H1 (cell line): ENCODE data around the gene CDC27. TPM values are rescaled to one million over a fixed set of nuclear protein-coding genes. Genes with fewer than 3 reads are reported as not detected.

Source experiments
- CTCF ChIA-PET: fragments of 300-600 bp; sonication (Branson Sonifier 250); formaldehyde crosslinking; loops from one replicate; lab custom pipeline; 2021; ENCODE audit not compliant: partially characterized antibody; lab: Charles Lee
- POLR2A ChIA-PET: fragments of 300-600 bp; sonication (Branson Sonifier 250); formaldehyde crosslinking; loops from one replicate; lab custom pipeline; 2021; ENCODE audit warnings: inconsistent platforms; ENCODE audit not compliant: partially characterized antibody; lab: Charles Lee
- DNase-seq, 2 experiments: peaks; one replicate each; pipeline versions ENCODE4 v3.0.0 to v3.0.0-alpha.2; 2010 to 2022; ENCODE audit warnings: low spot score in 2 of 2, low read depth in 1 of 2, mixed read lengths in 1 of 2
- FAIRE-seq: peaks from 2 replicates; lab custom pipeline; 2011; peaks lifted over from hg19 to GRCh38; lab: Jason Lieb, UNC
- H2AFZ ChIP-seq: 2 replicates; pipeline ENCODE4 v1.8.1; 2012; ENCODE audit warnings: low read length, inconsistent platforms
- H2AK5ac ChIP-seq: 2 replicates; pipeline ENCODE4 v1.6.1; 2013; ENCODE audit warnings: low read depth, low read length
- H2BK120ac ChIP-seq: replicated peaks from 2 replicates; pipeline ENCODE3; 2013; ENCODE audit warnings: low read depth, low read length, inconsistent platforms
- H2BK12ac ChIP-seq: 2 replicates; pipeline ENCODE4 v1.6.1; 2013; ENCODE audit warnings: low read depth, low read length
- H2BK15ac ChIP-seq: 2 replicates; pipeline ENCODE4 v1.6.1; 2013; ENCODE audit warnings: low read length
- H2BK20ac ChIP-seq: 2 replicates; pipeline ENCODE4 v1.6.1; 2013; ENCODE audit warnings: low read length
- H2BK5ac ChIP-seq: 2 replicates; pipeline ENCODE4 v1.6.1; 2013; ENCODE audit warnings: low read depth, low read length
- H3K14ac ChIP-seq: 2 replicates; pipeline ENCODE4 v1.6.1; 2013; ENCODE audit warnings: inconsistent platforms; ENCODE audit not compliant: insufficient read length
- H3K18ac ChIP-seq: 2 replicates; pipeline ENCODE4 v1.6.1; 2013; ENCODE audit warnings: low read length; ENCODE audit errors: extremely low read depth
- H3K23ac ChIP-seq: 2 replicates; pipeline ENCODE4 v1.6.1; 2013; ENCODE audit warnings: inconsistent platforms; ENCODE audit not compliant: insufficient read length
- H3K23me2 ChIP-seq: 2 replicates; pipeline ENCODE4 v1.6.1; 2013; ENCODE audit warnings: low read depth, low read length
- H3K27ac ChIP-seq: 2 replicates; pipeline ENCODE4 v1.6.1; 2011; ENCODE audit warnings: low read depth, low read length, inconsistent platforms
- H3K27me3 ChIP-seq, 4 experiments: replicated peaks in 1 of 4; 1 replicate in 1 of 4; 2 replicates in 3 of 4; pipeline versions ENCODE4 v1.6.1 to v1.8.1; 2011 to 2013; ENCODE audit warnings: low read length in 3 of 4, mild to moderate bottlenecking in 3 of 4, inconsistent platforms in 2 of 4, mixed read lengths in 2 of 4, moderate library complexity in 1 of 4; ENCODE audit not compliant: control insufficient read depth in 3 of 4, insufficient read depth in 3 of 4; ENCODE audit errors: extremely low read depth in 1 of 4
- H3K36me3 ChIP-seq, 4 experiments: 2 replicates each; pipeline versions ENCODE4 v1.6.1 to v1.8.1; 2011 to 2013; ENCODE audit warnings: mild to moderate bottlenecking in 4 of 4, low read length in 3 of 4, moderate library complexity in 2 of 4, control low read depth in 1 of 4, inconsistent platforms in 1 of 4; ENCODE audit not compliant: insufficient read depth in 4 of 4, control insufficient read depth in 2 of 4
- H3K4ac ChIP-seq: replicated peaks from 2 replicates; pipeline ENCODE3; 2013; ENCODE audit warnings: low read length, low read depth, mixed read lengths, inconsistent platforms; ENCODE audit not compliant: insufficient read length
- H3K4me1 ChIP-seq, 4 experiments: replicated peaks in 1 of 4; 1 replicate in 1 of 4; 2 replicates in 3 of 4; pipeline versions ENCODE4 v1.6.1 to v1.8.1; 2011 to 2013; ENCODE audit warnings: low read length in 3 of 4, inconsistent platforms in 2 of 4, mixed read lengths in 1 of 4; ENCODE audit not compliant: insufficient read depth in 4 of 4, control insufficient read depth in 3 of 4
- H3K4me2 ChIP-seq, 2 experiments: 2 replicates each; pipeline versions ENCODE4 v1.6.1 to v1.8.1; 2011 to 2013; ENCODE audit warnings: low read depth in 2 of 2, low read length in 2 of 2, control low read depth in 1 of 2, inconsistent platforms in 1 of 2, mild to moderate bottlenecking in 1 of 2; ENCODE audit not compliant: insufficient read depth in 1 of 2
- H3K4me3 ChIP-seq, 4 experiments: fragments of 200-600, 300-600 bp in 1 of 4; sonication (generic), shearing (Covaris generic), sonication (Bioruptor Twin) in 1 of 4; 2 replicates each; pipeline versions ENCODE4 v1.5.1 to v1.8.1; 2011 to 2016; ENCODE audit warnings: low read length in 4 of 4, low read depth in 3 of 4, control low read depth in 2 of 4, inconsistent platforms in 2 of 4, mild to moderate bottlenecking in 2 of 4, mixed read lengths in 1 of 4, moderate library complexity in 1 of 4; ENCODE audit not compliant: insufficient read depth in 2 of 4; ENCODE audit errors: extremely low read depth in 1 of 4
- H3K56ac ChIP-seq: replicated peaks from 2 replicates; pipeline ENCODE3; 2013; ENCODE audit warnings: low read depth, mild to moderate bottlenecking, mixed read lengths, low read length, inconsistent platforms; ENCODE audit not compliant: insufficient read length
- H3K79me1 ChIP-seq: 2 replicates; pipeline ENCODE4 v1.6.1; 2013; ENCODE audit warnings: low read depth, low read length, control low read depth
- H3K79me2 ChIP-seq, 2 experiments: 2 replicates each; pipeline versions ENCODE4 v1.6.1 to v1.8.1; 2012 to 2013; ENCODE audit warnings: low read length in 2 of 2, mild to moderate bottlenecking in 2 of 2, inconsistent platforms in 1 of 2; ENCODE audit not compliant: insufficient read depth in 2 of 2, control insufficient read depth in 1 of 2
- H3K9ac ChIP-seq, 4 experiments: replicated peaks in 1 of 4; 1 replicate in 1 of 4; 2 replicates in 3 of 4; pipeline versions ENCODE4 v1.6.1 to v1.8.1; 2011 to 2013; ENCODE audit warnings: low read depth in 3 of 4, low read length in 3 of 4, control low read depth in 2 of 4, mild to moderate bottlenecking in 2 of 4, moderate library complexity in 2 of 4, inconsistent platforms in 1 of 4; ENCODE audit errors: extremely low read depth in 1 of 4
- H3K9me3 ChIP-seq, 2 experiments: 2 replicates each; pipeline versions ENCODE4 v1.6.1 to v1.8.1; 2012 to 2013; ENCODE audit warnings: mild to moderate bottlenecking in 2 of 2, moderate library complexity in 2 of 2, control low read depth in 1 of 2, inconsistent platforms in 1 of 2, low read depth in 1 of 2, low read length in 1 of 2, mixed read lengths in 1 of 2; ENCODE audit not compliant: insufficient read depth in 2 of 2
- H4K20me1 ChIP-seq, 2 experiments: replicated peaks in 1 of 2; 2 replicates each; pipeline versions ENCODE3 to v1.8.1; 2011 to 2013; ENCODE audit warnings: inconsistent platforms in 2 of 2, low read length in 2 of 2, mild to moderate bottlenecking in 1 of 2; ENCODE audit not compliant: insufficient read depth in 2 of 2, control insufficient read depth in 1 of 2
- H4K5ac ChIP-seq: 2 replicates; pipeline ENCODE4 v1.6.1; 2013; ENCODE audit warnings: low read length, low read depth, mixed read lengths, inconsistent platforms; ENCODE audit not compliant: insufficient read length
- H4K8ac ChIP-seq: 2 replicates; pipeline ENCODE4 v1.8.0; 2013; ENCODE audit warnings: mild to moderate bottlenecking, moderate library complexity, low read length, inconsistent platforms; ENCODE audit not compliant: insufficient read depth; ENCODE audit errors: extremely low read depth
- H4K91ac ChIP-seq: replicated peaks from 2 replicates; pipeline ENCODE3; 2013; ENCODE audit warnings: low read length, mixed read lengths, inconsistent platforms; ENCODE audit not compliant: insufficient read length
- JUND ChIP-seq: IDR thresholded peaks from 2 replicates; pipeline ENCODE4 v1.6.1; 2011; ENCODE audit warnings: mild to moderate bottlenecking, improper control_type of control experiment, low read length
- WGBS, 2 experiments: shearing (Covaris generic) in 1 of 2; methylation state at CpG; one replicate each; pipeline versions ENCODE4 v1.1.6 to v1.1.7; 2013 to 2015; ENCODE audit warnings: low lambda C conversion rate in 2 of 2, mixed read lengths in 2 of 2, inconsistent platforms in 1 of 2, low coverage in 1 of 2, missing lambda C conversion rate in 1 of 2; ENCODE audit not compliant: insufficient replicate concordance in 2 of 2, insufficient coverage in 1 of 2, insufficient read length in 1 of 2; ENCODE audit errors: extremely low coverage in 1 of 2, missing lambda C conversion rate in 1 of 2; 5-methylcytosine and 5-hydroxymethylcytosine counted together
- polyA plus RNA-seq, 7 experiments: library from polyadenylated mRNA; depleted of rRNA in 3 of 7; stranded (reverse) in 5 of 7; unstranded in 2 of 7; fragments of >200 nt in 5 of 7; fragments of 200-250 nt in 2 of 7; gene quantifications; 1 replicate in 5 of 7; 2 replicates in 1 of 7; 4 replicates in 1 of 7; pipeline versions ENCODE4 v1.2.1 to v1.2.3, GENCODE V29; 2011 to 2013; ENCODE audit warnings: missing spikeins in 2 of 7, mixed read lengths in 2 of 7
- total RNA-seq: library from RNA; stranded (reverse); fragmentation: NEBNext Ultra II Directional; extraction: Animal tissue kit (Norgen Biotek cat#: 25700); gene quantifications from 2 replicates; pipeline ENCODE4 v1.2.1, GENCODE V29; 2021

CDC27 gene
- total and polyA plus RNA-seq, 2 of the 8 experiments (the other 6 are each of a cell fraction or from before 2014, with no cell fraction given), result 41.9 to 87.5 TPM

DNA sequence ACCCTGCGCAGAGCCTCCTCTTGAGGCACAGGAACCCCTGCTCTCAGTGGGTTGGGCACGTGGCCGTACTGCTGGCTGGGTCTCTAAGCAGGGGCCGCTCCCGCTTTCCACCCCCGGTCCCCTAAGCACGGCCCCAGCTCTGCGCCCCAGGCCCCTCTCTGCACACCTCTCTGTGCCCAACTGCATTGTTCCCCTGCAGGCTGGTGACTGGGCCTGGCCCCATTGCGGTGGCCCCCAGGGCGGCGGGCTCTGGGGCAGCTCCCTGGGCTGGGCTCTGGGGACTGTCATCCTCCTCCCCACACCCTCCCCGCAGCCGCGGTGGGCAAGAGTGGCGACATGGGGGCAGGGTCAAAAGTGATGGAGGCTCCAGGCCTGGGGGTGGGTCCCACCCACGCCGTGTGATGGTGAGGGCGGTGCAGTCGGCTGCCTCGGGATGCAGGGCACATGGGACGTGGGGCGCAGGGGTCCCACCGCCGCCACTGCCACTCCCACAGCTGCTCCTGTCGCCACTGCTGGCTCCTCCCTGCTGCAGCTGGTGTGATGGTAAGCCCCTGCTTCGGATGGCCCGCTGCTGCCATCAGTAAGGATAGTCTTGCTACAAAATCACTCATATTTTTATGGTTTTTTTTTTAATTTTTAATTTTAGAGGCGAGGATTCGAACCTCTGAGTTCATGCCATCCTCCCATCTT is 49.4 kb upstream of the CDC27 start:
- no peak for TF ChIP-seq JUND
- no peak overlapping the region for H3K14ac ChIP-seq
- H2BK120ac ChIP-seq, result no peak overlapping the region
- no peaks in the 10 kb centered on the region for H3K4me1 ChIP-seq
- no peaks in the 10 kb centered on the region for H3K79me1 ChIP-seq
- H3K4ac ChIP-seq, result no peak overlapping the region
- H4K91ac ChIP-seq, result no peak overlapping the region
- no peak overlapping the region for H2BK15ac ChIP-seq
- no peak overlapping the region for H2BK20ac ChIP-seq
- WGBS, 2 experiments, result 88% methylated on average over 25 of the region's 29 CpGs; no CpG with 5 or more reads in 1 of the 2 experiments
- H3K56ac ChIP-seq, result no peak overlapping the region
- no peak overlapping the region for H3K9ac ChIP-seq
- no peak overlapping the region for H3K27ac ChIP-seq
- H2AFZ ChIP-seq, result no peak overlapping the region
- H4K5ac ChIP-seq, result no peak overlapping the region
- 0 out of 7 replicates have a peak, but pooled peaks cover 0 to under 1% (median 0%) of the 10 kb centered on the region in 4 experiments for H3K27me3 ChIP-seq
- H3K4me2 ChIP-seq, result no peak overlapping the region
- no peak overlapping the region; the same call in 1 of the 2 replicates for H2BK5ac ChIP-seq
- no peak overlapping the region for H3K23ac ChIP-seq
- no peak overlapping the region for H2AK5ac ChIP-seq
- H3K36me3 ChIP-seq, result no peaks in the 10 kb centered on the region
- H3K79me2 ChIP-seq, result no peaks in the 10 kb centered on the region
- DNase-seq, result no peak
- no peaks in the 10 kb centered on the region for H4K20me1 ChIP-seq
- H3K4me3 ChIP-seq, result no peak overlapping the region
- H3K9me3 ChIP-seq, result no peaks in the 10 kb centered on the region
- FAIRE-seq, result no peak
- no peak overlapping the region; the same call in 1 of the 2 replicates for H3K18ac ChIP-seq
- 0 out of 2 replicates have a peak overlapping the region, but pooled peaks have one; percentile 35 for H4K8ac ChIP-seq
- no peak overlapping the region for H2BK12ac ChIP-seq
- H3K23me2 ChIP-seq, result no peaks in the 10 kb centered on the region
- ChIA-PET CTCF (interaction anchor here (6.6 kb wide), 1 partner anchor 75 kb away, joined by 39 read pairs; no protein-coding TSS in a partner anchor), POLR2A (interaction anchor here (0.8 kb wide), 1 partner anchor 24 kb away, joined by 3 read pairs; no protein-coding TSS in a partner anchor)
